T-helper 2 cell (primary cell): ENCODE data around the gene ST3GAL3.
A peak's percentile ranks its signal among the peaks of the same experiment; 100 is the strongest.

Source experiments
- DNase-seq, 5 experiments: peaks; one replicate each; pipeline versions ENCODE4 v3.0.0 to v3.0.0-alpha.2; 2012 to 2022

Gene ST3GAL3

DNA sequence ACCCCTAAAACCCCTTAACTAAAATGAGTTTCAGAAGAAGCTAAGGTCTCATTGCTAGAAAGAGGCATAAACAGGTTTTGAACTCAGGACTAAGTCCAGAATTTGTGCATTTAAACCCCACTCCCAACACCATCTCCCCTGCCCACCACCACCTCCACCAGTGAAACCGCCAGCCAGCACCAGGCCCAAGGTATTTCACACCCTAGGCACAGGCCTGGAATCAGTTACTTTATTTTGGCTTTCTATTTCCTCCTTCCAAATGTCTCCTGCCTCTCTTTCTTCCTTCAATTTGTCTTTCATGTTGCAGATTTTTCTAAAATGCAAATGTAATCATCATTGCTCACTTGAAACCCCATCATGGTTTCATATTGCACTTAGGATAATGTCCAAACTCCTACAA is 237.5 kb downstream of the ST3GAL3 start:
- no peak for DNase-seq

DNA sequence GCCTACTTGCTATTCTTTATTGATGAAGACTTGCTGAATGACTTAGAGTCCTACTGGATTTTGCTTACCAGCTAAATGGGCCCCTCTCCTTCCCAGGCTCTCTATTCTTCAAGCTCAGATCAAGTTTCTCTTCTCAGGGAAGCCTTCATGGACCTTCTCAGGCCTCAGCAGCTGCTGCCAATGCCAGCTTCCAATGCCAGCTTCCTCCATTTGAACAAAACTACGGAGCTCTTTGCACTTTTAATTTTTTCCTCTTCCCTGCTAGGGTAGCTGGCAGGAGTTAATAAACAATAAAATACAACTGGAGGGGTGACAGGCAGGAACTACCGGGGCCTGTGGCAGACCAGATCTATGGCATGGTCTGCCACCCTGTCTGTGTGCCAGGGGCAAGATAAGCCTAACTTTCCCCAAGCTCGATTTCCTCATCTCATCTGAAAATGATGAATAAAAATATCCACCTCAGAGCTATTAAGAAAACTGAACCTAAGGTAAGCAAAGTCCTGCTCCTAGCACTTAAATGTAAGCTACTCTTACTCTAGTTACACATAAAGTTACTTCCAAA is 238.4 kb downstream of the ST3GAL3 start:
- no peak for DNase-seq

DNA sequence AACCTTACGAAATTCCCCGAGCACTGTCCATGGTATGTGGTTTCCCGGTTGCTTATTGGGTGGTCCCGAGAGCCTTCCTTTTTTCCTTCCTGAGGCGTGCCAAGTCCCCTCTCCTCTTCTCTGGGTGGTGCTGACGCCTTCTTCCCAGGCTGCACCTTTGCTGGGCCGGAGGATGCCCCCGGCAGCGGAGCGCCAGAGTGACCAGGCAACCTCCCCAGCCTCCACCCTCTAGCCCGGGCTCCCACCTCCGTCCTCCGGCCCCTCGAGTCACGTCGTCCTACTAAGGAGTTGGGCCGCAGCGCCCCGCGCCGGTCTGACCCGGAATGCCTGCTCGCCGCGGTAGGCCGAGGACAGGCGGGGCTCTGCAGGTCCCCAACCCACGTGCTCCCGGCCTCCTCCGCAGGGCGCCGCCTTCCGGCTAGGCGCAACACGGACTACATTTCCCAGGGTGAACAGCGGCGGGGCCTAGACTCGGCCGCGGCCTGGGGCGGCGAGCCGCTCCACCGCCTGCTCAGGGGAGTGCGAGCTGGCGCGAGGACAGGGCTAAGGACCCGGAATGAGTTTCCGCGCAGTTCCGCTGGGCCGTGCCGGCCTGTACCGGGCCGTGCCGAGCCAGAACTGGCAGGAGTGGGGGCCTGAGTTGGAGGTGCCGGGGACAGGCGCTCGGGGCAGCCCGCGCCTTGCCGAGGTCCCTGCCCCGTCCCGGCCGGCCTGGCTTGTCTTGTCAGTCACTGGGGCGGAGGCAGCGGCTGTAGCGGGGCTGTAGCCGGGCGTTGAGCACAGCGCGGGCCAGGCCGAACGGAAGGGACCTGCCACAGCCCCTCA is 239.1 kb downstream of the ST3GAL3 start, which contains the start of gene IPO13:
IPO13 (plus strand) TSS at position 715 of the 825 bp plus-strand sequence. CDS start 651 bp downstream, outside the sequence.
- peak; percentile 81 to 98 (median 93) for DNase-seq

DNA sequence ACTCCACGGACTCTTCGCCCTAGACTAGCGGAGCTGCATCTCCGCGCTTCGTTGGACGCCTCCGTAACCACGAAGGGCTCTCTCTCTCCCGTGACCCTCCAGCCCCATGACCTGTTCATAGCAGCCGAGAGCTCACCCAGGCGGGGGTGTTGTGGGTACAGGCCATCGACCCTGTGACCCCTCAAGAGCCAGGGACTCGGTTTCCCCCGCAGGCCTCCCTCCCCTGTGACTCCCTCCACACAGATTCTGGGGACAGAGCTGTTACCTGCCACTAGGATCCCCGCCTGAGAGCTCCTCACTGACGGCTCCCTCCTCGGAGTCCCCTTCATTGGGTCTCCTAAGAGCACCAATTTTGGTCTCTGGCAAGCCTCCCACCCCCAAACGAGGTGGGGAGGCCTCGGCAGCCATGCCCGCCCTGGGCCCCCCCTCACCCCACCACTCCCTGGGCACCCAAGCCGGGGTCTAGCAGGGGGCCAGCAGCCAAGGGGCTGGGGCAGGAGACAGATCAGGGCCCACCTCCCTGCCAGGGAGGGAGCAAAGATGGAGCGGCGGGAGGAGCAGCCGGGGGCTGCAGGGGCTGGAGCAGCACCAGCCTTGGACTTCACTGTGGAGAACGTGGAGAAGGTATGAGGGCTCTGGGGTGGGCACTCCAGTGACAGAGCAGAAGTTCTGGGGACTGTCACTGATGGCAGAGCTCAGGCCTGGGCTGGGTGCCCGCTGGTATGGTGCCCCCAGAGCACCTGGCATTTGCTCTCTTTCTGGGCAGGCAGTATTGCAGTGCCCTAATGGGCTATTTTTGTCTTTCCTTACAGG is 239.9 kb downstream of the ST3GAL3 start:
- DNase-seq = peak in 1 of 5 experiments; percentile 38

GRCh38 chr1:43947874-43948437 is 240.6 kb downstream of the ST3GAL3 start:
- no peak for DNase-seq

DNA sequence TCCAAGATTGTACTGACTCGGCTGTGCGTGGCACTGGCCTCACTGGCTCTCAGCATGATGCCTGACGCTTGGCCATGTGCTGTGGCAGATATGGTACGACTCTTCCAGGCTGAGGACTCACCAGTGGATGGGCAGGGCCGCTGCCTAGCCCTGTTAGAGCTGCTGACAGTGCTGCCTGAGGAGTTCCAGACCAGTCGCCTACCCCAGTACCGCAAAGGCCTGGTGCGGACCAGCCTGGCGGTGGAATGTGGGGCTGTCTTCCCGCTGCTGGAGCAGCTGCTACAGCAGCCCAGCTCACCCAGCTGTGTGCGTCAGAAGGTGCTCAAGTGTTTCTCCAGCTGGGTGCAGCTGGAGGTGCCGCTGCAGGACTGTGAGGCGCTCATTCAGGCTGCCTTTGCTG is 242.3 kb downstream of the ST3GAL3 start:
- DNase-seq = no peak

DNA sequence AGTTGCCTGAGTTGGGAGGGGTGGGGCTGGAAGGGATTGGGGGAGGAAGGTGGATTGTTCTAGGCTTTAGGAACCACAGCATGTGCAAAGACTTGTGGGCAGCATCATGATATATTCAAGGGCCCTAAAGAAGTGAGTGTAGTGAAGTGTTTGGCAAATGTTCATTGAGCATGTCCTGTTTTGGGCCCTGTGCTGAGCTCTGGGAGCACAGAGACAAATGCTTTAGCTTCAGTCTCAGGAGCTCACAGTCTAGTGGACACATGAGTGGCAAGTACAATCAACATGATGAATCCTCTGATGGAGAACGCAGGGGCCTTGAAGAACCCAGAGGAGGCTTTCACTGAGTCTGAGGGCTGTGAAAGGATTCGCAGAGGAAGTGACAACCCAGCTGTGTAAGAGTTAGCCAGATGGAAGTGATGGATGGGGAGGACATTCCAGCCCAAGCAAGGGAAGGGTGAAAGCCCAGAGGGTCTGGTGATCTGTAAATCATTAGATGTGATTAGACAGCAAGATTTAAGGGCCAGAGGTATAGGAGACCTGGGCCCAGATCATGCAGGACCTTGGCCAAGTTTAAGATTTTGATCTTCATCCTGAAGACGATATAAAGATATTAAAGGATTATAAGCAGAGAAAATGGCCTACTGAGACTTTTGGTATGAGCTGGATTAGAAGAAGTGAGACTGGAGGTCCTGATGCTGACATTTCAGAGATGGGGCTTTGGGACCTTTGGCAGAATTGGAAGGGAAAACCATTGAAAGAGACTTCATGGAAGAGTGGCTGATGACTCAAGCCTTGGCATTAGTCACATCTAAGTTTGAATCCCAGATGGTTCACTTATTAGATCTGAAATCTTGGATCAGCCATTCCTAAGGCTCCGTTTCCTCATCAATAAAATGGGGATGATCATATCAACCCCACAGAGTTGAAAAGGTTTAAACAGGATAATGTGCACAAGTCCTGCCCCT is 244.0 kb downstream of the ST3GAL3 start:
- no peak for DNase-seq

DNA sequence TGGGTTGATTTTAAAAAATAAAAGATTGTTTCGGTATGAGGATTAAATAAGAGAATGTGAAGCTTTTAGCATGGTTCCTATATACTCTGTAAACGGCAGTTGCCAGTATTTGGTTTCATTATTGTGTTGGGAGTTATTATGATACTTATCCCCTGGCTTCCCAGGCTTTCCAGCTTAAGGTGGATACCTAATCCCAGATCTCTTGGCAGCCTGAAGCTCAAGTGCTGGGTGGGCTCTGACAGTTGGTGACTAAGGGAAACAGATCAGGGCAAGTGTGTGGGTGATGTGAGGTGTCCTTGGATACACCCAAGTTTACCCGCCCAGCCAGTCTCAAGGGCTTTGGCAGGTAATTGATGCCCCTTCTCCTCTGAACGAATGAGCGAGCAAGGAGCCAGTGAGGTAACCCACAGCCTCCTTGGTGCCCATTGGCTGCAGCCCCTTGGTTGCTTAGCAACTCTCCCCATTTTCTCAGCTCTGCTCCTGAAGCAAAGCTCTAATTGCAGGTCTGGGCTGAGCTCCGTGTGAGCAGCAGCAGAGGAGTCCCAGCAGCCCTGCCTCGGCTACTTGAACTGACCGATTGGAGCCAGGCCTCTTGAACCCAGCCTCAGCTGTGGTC is 245.5 kb downstream of the ST3GAL3 start:
- no peak for DNase-seq

- no peak for DNase-seq
Observed at GRCh38 chr1:43953361-43953760, 246.0 kb downstream of the ST3GAL3 start.

DNA sequence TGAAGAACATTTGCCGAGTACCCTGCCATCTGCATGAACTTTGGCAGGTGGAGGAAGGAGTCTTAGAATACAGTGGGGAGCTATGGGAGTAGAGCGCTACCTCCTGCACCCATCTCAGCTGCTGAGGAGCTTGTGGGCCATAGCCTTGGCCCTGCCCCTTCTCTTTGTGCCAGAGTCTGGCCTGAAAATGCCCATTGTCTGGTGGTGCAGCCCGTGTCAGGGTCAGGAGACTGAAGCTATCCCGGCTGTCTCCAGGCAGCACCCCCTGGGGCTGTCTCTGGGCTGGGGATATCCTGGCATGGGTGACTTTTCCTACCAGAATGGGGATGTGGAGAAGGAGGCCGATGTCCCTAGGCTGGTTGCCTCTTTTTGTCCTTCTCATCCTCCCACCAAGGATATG is 246.7 kb downstream of the ST3GAL3 start:
- no peak for DNase-seq

DNA sequence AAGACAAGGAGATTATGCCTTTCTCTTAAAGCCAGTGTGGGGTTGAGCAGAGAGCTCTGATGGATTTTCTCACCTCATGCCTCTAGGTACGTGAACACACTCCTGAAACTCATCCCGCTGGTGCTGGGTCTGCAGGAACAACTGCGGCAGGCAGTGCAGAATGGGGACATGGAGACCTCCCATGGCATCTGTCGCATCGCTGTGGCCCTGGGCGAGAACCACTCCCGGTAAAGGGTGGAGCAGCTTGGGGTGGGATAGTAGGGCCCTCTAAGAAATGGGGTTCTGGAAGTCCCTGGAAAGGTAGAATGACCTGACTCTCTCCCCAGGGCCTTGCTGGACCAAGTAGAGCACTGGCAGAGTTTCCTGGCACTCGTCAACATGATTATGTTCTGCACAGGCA is 248.9 kb downstream of the ST3GAL3 start:
- DNase-seq = no peak

DNA sequence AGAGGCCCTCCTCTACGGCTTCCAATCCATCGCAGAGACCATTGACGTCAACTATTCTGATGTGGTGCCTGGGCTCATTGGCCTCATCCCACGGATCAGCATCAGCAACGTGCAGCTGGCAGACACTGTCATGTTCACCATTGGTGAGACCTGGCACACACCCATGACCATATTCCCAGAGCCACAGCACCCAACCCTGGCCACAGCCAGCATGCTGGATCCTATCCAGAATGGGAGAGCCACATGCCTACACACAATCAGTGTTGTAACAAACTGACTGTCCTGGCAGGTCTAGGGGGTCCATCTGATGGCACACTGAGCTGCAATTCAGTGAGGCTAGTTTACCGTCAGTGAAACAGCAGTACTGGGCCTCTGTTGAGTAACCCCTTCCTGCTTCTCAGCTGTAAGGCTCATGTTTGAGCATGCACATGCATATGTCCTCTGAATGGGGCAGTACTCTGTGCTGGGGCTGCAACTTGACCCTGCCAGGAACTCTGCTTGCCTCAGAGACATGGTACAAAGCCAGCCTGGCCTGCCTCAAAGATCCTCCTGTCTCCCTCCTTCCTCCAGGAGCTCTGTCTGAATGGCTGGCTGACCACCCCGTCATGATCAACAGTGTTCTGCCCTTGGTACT is 250.2 kb downstream of the ST3GAL3 start:
- DNase-seq = no peak

DNA sequence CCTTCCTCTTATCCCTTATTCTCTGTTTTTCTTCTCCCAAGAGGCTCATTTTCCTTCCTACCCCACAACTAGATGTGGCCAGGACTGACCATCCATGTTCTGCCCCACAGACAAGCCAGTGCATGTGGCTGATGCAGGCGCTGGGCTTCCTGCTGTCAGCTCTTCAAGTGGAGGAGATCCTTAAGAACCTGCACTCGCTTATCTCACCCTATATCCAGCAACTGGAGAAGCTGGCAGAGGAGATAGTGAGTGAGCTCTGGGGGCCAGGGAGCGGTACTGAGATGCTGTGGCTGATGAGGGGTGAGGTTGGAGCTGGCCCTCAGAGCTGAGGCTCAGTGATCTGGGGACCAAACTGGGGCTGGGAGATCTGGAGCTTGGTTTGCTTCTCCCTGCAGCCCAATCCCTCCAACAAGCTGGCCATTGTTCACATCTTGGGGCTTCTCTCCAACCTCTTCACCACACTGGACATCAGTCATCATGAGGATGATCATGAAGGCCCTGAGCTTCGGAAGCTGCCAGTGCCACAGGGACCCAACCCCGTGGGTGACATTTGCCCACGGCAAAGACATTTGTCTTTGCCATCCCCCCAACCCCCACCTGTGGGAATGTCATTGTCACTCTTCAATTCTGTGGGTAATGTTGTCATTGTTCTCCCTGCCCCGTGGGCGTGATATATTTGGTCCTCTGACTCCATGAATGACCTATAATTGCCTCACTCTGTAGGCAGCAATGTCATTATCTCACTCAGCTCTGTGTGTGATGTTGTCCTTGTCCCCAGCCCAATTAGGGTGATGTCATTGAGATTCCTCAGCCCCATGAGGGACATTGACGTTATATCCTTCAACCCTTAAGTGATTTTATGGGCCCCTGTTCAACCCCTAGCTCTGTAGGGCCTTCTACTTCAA is 251.3 kb downstream of the ST3GAL3 start:
- DNase-seq = no peak

GRCh38 chr1:43960798-43961197 is 253.5 kb downstream of the ST3GAL3 start:
- no peak for DNase-seq

DNA sequence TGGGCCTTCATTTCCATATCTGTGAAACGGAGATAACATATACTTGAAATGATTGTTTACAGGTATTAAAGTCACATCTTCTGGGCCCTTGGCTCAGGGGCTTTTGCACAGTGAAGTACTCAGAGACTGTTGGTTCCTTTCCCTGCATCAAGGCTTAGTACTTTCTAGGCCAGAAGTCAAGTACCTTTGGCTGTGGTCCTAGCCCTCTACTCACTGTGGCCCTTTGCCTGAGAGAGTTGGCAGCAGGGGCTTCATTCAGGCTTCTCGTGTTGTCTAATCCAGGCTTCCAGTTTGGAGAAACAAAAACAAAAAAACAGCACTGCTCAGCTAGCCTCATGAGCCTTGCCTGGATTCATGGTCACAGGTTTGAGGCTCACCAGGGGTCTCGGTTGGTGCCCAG is 254.4 kb downstream of the ST3GAL3 start:
- no peak for DNase-seq

- DNase-seq = no peak
Observed at GRCh38 chr1:43962324-43962723, 255.0 kb downstream of the ST3GAL3 start.

GRCh38 chr1:43963006-43963405 is 255.7 kb downstream of the ST3GAL3 start:
- DNase-seq = no peak

GRCh38 chr1:43963890-43964289 is 256.6 kb downstream of the ST3GAL3 start:
- DNase-seq = no peak

- no peak for DNase-seq
Observed at GRCh38 chr1:43965316-43965715, 258.0 kb downstream of the ST3GAL3 start.
